ENCODE results near the gene MBNL2.
A peak's percentile ranks its signal among the peaks of the same experiment; 100 is the strongest.
"Not testable (repeated sequence)": the region's sequence is repeated elsewhere in the genome, so short reads cannot be mapped to it uniquely, and the experiment has no call there.

MBNL2 gene

DNA sequence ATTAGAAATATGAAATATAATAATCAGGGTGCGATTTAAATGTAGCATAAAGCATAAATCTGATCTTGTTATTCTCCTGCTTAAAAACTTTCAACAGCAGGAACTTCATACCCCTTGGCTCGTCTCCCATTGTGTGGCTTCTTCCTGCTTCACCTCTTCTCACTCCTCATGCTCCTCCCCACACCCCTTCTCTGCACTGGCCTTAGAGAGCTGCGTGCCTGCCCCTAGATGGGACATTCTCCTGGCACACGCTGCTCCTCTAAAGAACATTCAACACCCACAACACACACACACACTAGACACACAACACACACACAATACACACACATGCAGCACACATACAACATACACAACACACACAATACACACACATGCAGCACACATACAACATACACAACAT lies 107.2 kb downstream of the MBNL2 start:
- no peak for DNase-seq

DNA sequence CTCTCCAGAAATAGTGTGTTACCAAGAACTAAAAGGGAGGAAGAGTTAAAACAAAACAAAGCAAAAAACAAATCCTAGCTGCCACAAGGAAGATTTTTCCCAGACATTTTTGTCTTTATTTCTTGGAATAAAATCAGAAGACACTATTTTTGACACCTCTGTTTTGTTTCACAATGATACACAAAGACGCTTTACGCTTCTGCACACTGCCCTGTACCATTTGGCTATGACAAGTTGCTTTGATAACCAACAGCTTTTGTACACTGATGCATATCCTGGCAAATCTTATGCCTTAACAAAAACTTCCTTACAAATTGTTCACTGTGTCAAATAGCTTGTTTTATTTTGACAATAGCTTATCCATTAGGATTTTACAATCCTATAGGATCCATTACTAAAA lies 108.3 kb downstream of the MBNL2 start:
- no peak for DNase-seq

DNA sequence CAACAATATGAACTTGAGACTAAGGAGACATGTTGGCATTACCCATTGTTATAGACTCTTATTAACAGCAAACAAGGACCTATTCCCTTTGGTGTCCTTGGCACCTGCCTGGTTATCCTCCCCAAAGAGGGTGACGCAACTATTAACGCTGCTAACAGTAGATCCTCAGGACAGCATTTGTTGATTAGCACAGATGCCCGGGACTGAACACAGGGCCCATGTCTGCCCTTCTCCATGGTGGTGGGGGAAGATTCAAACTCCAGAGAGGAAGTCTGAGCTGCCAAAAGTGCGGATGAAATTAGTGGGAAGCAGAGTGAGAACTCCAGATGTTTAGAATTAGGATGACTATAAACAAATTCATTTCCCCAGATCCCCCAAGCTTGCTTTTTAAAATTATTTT lies 110.6 kb downstream of the MBNL2 start:
- no peak for DNase-seq

DNA sequence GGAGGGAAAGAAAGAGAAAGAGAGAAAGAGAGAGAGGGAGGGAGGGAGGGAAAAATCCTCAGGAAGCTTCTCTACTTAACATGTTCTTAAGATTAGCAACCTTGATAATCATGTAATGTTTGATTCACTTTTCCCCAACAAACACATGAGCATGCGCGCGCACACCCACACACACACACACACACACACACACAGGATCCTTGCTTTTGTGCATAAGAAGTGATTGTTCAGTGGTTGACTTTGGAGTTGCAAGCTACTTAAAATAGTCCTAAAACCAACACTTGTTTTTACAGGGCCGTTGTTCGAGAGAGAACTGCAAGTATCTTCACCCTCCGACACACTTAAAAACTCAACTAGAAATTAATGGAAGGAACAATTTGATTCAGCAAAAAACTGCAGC lies 111.8 kb downstream of the MBNL2 start:
- DNase-seq = no peak

DNA sequence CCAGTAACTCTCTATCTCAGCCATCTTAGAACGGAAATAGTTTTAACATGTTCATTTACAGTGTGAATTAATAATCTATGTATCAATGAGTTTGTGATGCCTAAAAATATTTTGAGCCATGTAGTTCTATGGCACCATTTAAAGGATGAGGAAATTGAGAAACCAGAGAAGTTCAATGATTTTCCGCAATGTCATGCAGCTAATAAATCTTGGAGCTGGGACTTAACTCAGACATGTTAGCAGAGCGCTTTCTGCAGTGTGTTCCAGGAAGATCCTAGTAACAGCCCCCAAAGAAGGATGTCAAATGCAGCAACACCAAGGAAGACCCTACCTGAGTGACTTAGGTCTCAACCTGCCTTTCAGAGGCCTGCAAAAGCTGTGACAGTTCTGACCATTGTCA lies 112.6 kb downstream of the MBNL2 start:
- DNase-seq = no peak

DNA sequence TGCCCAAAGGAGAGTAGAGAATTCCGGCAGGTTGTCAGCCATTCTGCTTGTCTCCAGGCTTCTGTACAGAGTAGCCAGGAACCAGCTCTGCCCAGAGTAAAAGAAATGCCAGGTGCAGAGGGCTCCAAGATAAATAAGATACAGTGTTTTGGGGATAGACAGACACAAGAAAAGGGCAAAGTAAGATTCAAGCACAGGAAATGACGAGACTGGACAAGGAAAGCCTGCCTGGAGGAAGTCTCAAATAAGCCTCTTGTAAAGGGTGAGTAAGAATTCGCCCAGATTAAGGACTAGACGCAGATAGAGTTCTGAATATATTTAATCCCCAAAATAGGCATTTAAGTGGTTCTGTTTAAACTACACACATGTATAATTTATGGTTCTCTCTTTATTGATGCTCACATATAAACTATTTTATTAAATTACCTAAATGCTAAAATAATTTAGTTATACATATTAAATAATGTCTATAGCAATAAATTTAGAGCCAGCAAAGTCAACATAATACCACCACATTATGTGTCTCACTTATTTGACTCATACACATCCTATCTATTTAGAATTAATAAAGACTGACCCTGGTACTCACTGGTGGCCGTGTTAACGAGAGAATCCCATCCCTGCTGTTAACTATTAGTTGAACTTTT lies 113.5 kb downstream of the MBNL2 start:
- no peak for DNase-seq

DNA sequence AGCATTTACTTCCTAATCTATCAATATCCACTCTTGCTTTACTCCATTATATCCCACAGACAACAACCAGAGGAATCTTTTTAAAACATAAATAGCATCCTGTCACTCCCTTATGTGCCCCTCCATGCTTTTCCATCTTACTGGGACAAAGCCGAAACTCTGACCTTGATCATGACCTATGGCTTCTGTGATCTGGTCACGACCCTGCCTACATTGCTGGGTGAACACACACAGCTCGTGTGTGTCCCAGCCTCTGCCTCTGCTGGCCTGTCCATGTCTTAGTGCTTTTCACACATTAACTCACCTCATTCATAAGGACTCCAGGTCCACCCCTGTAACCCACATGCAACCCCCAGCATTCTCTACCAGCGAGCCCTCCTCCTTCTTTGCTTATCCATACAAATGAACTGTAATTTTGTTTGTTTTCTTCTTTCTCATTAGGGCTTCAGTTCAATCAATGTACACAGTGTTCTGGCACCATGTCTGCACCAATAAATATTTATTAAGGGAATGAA lies 115.9 kb downstream of the MBNL2 start:
- DNase-seq = no peak

DNA sequence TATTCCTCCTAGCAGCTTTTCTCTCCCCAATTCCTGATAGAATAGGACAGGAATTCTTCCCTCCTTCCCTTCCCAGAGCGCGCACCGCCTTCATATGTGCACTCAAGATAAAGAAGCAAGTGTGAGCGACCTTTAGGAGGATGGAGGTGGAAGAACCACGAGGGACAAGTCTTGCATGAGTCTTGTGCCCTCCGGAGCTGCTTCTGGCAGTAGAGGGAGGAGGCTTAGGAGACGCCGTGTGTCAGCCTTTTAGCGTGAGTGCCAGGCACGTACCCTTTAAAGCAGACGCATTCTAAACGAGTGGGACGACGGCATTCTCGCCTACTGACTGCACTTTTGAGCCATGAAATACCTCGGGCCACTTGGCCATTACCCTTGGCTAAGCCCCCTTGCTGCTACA lies 116.4 kb downstream of the MBNL2 start:
- no peak for DNase-seq

DNA sequence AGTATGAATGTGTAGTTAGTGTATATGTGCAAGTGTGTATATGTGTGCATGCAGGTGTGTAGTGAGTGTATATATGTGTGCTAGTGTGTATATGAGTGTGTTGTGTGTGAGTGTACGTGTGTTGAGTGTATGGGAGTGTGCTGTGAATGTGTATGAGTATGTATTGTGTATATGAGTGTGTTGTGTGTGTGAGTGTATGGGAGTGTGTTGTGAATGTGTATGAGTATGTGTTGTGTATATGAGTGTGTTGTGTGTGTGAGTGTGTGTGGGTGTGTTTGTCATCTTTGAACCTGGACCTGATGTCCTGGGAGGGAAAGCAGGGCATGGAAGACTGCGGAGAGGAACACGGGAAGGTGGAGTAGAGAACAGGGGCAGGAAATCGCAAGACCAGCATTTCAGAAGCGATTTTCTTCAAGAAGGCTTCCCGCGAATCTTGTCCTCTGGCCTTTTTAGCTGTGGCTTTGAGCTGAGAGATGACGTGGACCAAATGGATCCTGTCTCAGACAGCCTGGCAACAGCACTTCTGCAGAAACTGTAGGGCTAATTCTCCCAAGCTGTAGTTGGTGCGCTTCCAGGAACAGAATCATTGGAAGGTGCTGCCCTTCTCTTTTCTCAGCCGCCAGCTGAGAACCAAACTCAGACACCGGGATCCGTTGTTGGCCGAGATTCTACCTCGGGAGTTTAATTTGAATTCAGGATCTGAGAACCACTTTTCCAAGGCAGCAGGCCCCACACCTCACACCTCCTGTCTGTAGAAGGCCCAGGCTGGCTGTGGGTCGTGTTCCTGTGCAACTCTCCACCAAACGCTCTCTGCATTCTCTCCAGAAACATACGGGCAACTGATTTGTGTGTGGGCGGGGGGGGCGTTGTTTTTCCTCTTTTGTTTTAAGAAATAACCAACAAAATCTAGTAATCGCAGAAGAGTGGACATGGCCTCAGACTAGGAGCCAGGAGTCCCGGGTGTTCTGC lies 117.2 kb downstream of the MBNL2 start:
- no peak for DNase-seq

DNA sequence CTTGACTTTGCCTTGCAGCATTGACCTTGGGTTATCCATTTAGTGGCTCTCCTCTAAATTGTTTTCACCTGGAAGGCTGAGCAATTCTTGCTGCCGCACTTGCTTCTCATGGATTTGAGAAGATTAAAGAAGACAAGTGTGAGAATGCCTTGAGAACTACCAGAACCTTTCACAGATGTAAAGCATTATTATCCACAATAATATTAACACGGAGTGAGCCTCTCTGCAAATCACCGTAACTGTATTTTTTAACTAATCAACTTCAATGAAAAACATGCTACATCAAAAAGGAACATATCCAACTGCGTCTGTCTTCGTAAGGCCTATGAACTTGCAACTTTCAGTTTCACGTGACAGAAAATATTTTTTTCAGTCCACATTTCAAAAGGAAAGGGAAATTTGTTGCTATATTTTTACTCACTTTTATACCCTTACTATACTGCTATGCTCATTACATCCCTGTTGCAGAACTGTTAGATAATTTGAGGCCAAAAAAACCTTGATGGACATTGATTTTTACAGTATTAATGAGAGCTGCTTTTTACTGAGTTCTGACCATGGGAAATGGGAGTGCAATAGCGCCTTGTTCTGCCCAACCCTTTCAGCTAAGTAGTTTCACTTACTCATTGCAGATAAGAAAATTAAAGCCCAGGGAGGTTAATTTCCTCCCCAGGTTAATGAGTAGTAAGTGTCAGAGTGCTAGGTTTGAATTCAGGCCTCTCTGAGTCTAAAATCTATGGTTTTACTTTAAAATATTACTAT lies 118.0 kb downstream of the MBNL2 start:
- peak; percentile 18 for DNase-seq

DNA sequence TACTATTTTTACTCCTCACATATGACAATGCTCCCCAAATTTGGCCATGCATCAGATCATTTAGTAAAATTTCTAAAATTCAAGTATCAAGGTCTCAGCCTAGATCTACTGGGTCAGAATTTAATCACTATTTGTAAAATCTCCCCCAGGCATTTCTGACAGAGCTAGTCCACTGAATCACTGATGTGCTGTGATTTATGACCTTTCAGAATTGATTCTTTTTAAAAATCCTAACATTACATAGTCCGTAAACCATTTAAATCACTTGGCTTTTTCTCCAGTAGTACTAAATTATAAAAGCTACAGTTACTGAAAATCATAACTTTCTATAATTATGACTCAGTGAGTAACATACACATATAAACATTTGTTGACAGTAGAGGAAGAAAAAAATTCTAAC lies 119.0 kb downstream of the MBNL2 start:
- DNase-seq = no peak

DNA sequence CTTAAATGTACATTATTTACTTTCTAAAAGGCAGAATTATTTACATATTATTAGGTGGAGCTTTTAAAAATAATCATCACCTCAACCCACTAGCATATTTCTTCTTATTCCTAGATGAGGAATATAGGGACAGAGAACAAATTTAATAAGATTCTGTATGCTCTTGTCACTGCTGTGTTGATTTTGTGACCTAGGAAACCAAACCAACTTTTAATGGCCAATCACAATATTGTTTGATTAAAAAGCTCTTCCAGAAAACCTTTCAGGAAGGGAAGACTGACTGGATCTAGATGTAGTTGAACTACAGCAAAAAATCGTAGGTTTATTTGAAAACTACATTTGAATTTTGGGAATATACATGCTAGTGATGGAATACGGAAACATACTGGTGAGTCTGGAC lies 120.0 kb downstream of the MBNL2 start:
- no peak for DNase-seq

DNA sequence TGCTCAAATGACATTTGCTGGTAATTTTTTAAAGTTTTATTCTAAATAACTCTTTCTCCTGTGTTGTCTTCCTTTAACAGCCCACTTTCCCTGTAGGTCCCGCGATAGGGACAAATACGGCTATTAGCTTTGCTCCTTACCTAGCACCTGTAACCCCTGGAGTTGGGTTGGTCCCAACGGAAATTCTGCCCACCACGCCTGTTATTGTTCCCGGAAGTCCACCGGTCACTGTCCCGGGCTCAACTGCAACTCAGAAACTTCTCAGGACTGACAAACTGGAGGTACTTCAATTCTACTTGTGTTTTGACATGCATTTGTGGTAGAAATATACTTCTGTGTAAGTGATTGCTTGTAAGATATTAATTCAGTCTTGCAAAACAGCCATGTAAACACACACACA lies 120.8 kb downstream of the MBNL2 start:
- no peak for DNase-seq

DNA sequence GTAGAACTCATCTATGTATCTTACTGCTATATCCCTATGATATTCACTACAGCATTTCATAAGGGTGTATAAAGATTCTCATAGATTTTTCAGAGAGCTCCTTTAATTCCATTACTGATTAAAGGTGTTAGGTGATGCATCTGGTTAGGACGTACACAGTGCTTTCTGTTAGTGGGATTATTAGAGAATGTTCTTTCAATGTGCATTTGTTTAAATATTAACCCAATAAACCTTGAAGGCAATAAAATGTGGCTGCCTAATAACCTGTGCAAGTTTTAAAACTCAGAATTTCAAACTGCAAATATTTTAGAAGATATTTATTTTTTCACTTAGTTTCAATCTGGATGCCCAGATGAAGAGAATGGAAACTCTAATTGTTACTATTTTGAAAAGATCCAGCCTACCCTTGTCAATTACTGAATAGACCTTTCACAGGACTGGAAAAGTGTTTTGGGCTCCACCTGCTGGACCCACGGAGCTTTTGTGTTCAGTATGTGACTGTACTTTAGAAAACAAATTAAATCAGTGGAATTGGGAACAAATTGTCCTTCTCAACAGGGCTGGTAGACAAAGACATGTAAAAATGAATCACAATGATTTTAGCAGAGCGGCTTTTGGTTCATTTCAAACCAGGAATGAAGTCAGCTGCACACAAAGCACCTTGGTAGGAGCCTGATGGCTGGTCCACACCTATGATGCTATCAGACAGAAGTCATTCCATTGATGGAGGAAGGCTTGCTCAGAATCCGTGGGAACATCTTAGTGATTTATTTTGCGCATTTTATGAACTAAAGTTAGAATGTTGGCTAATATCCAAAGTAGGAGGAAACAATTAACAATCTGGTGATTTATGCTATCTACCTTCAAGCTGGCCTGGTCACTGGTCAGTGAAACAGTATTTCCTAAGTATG lies 122.4 kb downstream of the MBNL2 start:
- DNase-seq = peak; percentile 65

DNA sequence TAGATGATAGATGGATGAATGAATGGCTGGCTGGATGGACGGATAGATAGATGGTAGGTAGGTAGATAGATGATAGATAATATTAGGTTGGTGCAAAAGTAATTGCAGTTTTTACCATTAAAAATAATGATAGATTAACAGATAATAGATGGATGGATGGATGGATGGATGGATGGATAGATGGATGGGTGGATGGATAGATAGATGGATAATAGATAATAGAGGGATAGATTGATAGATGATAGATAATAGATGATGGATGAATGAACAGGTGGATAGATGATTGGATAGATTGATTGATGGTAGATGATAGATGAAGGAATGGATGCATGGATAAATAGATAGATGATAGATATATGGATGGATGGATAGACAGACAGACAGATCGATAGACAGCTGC lies 124.0 kb downstream of the MBNL2 start:
- DNase-seq = no peak

DNA sequence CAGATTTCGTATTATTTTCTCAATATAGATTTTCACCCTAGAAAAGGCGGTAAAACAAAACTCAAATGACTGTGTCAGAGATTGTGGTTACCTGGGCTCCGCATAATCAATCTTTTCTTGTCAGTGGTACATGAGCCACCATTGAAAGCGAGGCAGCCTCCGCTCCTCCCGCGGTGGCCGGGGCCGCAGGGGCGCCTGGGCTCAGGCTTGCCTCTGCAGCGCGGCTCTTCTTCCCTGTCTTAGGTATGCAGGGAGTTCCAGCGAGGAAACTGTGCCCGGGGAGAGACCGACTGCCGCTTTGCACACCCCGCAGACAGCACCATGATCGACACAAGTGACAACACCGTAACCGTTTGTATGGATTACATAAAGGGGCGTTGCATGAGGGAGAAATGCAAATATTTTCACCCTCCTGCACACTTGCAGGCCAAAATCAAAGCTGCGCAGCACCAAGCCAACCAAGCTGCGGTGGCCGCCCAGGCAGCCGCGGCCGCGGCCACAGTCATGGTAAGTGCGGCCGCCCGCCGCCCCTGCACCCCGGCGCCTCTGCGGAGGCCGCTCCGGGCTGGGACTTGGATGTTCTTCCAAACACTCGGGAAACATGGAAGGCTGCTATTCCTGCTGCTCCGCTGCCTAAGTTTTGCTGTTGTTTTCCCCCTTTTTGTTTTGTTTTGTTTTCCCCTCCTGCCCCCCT lies 124.6 kb downstream of the MBNL2 start:
- DNase-seq = no peak

DNA sequence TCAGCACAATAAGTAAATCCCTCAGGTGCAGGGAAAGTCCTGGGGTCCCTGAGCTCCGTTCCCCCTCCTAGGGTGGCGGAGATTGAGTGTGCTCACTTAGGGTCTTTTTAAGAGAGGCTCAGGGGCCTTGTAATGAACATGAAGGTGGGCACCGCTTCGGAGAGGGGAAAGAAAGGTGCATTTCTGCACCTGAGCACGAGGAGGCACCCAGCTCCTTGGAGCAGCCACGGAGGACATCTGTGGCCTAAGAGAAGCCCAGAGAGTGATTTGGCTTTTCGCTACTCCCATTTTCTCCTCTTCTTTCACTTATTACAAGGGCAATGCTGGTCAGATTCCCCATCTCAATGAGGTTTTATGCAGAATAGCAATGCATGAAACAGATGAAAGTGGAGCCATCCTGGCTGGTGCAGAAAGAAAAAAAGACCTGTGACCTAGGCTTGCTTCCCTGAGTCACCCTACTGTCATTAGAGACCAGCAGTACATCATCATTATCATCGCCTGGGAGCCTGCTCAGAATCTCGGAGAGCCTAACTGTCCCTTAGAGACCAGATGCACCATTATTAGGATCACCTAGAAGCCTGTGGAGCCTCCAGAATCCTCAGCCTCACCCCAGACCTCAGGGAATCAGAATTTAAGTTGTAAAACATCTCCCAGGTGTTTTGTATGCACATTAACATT lies 125.3 kb downstream of the MBNL2 start:
- no peak for DNase-seq

DNA sequence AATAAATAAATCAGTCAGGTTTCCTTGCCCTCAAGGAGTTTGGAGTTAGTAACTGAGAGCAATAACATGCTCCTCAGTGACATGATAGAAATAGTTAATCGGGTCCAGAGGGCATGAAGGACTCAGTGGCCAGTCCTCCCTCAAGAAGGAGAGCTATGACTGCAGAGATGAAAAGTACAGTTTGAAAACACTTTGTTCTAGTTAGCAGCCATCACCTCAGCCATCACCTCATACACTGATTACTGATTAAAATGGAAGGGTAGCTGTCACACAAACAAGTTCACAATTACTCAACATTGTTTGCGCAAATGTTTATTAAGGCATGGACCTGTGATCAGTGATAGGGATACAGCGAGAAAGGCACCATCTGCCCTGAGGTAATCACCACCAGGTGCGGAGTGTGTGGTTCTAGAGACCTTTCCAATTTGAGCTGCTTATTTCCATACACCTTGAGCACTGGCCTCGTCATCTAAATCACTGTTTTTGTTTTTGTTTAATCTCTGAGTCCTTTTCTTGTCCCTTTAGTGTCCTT lies 126.5 kb downstream of the MBNL2 start:
- DNase-seq = no peak

DNA sequence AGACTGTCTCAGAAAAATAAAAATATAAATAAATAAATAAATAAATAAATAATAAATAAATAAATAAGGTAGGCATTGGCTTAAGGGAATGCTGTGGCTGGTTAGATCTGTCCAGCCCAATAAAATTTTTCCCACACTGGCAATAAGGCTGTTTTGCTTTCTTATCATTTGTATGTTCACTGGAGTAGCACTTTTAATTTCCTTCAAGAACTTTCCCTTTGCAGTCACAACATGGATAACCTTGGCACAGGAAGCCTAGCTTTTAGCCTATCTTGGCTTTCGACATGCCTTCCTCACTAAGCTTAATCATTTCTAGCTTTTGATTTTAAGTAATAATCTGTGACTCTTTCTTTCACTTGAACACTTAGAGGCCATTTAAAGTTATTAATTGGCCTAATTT lies 129.9 kb downstream of the MBNL2 start:
- DNase-seq = not testable (repeated sequence)

DNA sequence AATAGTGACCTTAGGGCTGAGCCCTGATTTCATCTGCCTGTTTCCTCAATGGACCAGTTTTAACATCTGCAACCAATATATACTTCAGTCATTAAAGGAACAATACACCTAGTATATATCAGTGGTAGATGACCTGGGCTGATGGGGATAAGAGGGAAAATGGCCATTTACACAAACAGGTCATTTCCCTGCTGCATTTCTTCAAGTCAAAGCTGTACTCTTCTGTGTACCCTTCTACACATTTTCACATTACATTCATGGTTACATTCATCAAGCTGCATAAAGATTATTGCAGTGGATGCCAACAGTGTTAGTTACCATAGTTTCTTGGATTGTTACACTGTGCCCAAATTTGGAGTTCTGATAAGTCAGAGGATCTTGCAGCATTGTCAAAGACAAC lies 130.7 kb downstream of the MBNL2 start:
- DNase-seq = no peak

All from activated CD4-positive, alpha-beta T cell treated with anti-CD3 and anti-CD28 coated beads, Interleukin-2, Interleukin-6, amounts not matched to agents 100 ng/mL and 50 ng/mL, durations not matched to agents 16 hours and 8 hours (primary cell).